ENCODE data around the gene TP63. TPM values are rescaled to one million over a fixed set of nuclear protein-coding genes. Genes with fewer than 3 reads are reported as not detected.

TP63 gene
- total and polyA plus RNA-seq, 2 donors (not counting 3 experiments of a cell fraction or from before 2014, with no cell fraction given), result not detected

- Histone ChIP-seq H3K9me1 (replicated peaks; ENCODE audit: control insufficient read depth, extremely low read depth, insufficient read depth, low read length) (no peaks in the 10 kb centered on the region), H3K27me3 (ENCODE audit: control insufficient read depth in 2 of 2, insufficient read depth in 2 of 2, low read length in 2 of 2) (no peaks in the 10 kb centered on the region), H3K4me2 (ENCODE audit: insufficient read depth, low read length) (no peak overlapping the region), H3K27ac (ENCODE audit: insufficient read depth, low read depth, low read length) (no peak overlapping the region), H3K4me3 (replicated peaks in 1 of 3; ENCODE audit: insufficient read depth in 1 of 3, low read depth in 1 of 3, low read length in 3 of 3) (no peak overlapping the region), H3K36me3 (ENCODE audit: control insufficient read depth in 2 of 2, extremely low read depth in 1 of 2, insufficient read depth in 2 of 2, low read length in 2 of 2) (no peaks in the 10 kb centered on the region), H3K9me3 (replicated peaks; ENCODE audit: control insufficient read depth, insufficient read depth, low read length) (no peaks in the 10 kb centered on the region), H3K79me2 (ENCODE audit: control insufficient read depth, insufficient read depth, low read length) (no peaks in the 10 kb centered on the region), H3K4me1 (ENCODE audit: control insufficient read depth, extremely low read depth, insufficient read depth, low read length) (no peaks in the 10 kb centered on the region), H4K20me1 (replicated peaks; ENCODE audit: control insufficient read depth, extremely low read depth, insufficient read depth, low read length) (no peaks in the 10 kb centered on the region), H3K9ac (replicated peaks; ENCODE audit: extremely low read depth, insufficient read depth, low read length) (no peak overlapping the region), H2AFZ (ENCODE audit: low read depth, low read length) (no peak overlapping the region)
- POLR2A ChIA-PET, result no interaction called here
- DNase-seq (ENCODE audit: low read depth, low spot score), result no peak
- CTCF ChIA-PET, result no interaction called here
- FAIRE-seq, result no peak
- dilution Hi-C loops (cut with MboI; ENCODE audit: extremely low pct_ligation_motif_present, low sequenced_read_pairs), result no loop called here
- BruUV-seq (replicated peaks), result no TSS peak
- no peak for TF ChIP-seq CTCF (IDR thresholded peaks at IDR 0.05; ENCODE audit: extremely low read depth in 1 of 2, insufficient read depth in 1 of 2, low read depth in 1 of 2, low read length in 2 of 2)
- TF ChIP-seq EZH2 (IDR thresholded peaks at IDR 0.05; ENCODE audit: borderline replicate concordance, low read depth, low read length, severe bottlenecking), result no peak
- TF ChIP-seq FOS (IDR thresholded peaks at IDR 0.05; ENCODE audit: borderline replicate concordance, insufficient read depth, low read length), result no peak
- no peak for TF ChIP-seq MAX (IDR thresholded peaks at IDR 0.05; ENCODE audit: insufficient read depth, insufficient read length)
- TF ChIP-seq JUN (IDR thresholded peaks at IDR 0.05; ENCODE audit: borderline replicate concordance, insufficient read depth, insufficient read length, low read depth), result no peak
- no peak for TF ChIP-seq POLR2AphosphoS5 (IDR thresholded peaks at IDR 0.05; ENCODE audit: insufficient read depth, low read depth, low read length)
- TF ChIP-seq GATA2 (IDR thresholded peaks at IDR 0.05; ENCODE audit: insufficient read depth, insufficient read length, low read depth, low read length), result no peak
- TF ChIP-seq MYC (IDR thresholded peaks at IDR 0.05; ENCODE audit: low read depth, low read length), result no peak
- no peak for TF ChIP-seq POLR2A (IDR thresholded peaks at IDR 0.05; ENCODE audit: low read depth, low read length)
- intact Hi-C loops (cut with micrococcal nuclease), result no loop called here
Measured at GRCh38 chr3:189836795-189837194, 205.6 kb downstream of the TP63 start.

Measured in endothelial cell of umbilical vein (primary cell).